AG10803 (cell line): ENCODE data around the gene TSPAN2.

Source experiments
- DNase-seq: peaks from one replicate; pipeline ENCODE4 v3.0.0; 2010; ENCODE audit warnings: low read depth
- H3K4me3 ChIP-seq: 2 replicates; pipeline ENCODE4 v1.5.1; 2011; ENCODE audit warnings: mild to moderate bottlenecking, low read length, control low read depth
- CTCF ChIP-seq: conservative IDR thresholded peaks from 2 replicates; pipeline ENCODE4 v1.5.1; 2011; ENCODE audit warnings: mild to moderate bottlenecking, low read length, control low read depth, inconsistent platforms

Gene TSPAN2

GRCh38 chr1:115046751-115047150 is 42.6 kb downstream of the TSPAN2 start:
- H3K4me3 ChIP-seq: no peak overlapping the region

GRCh38 chr1:115041654-115042053 is 47.6 kb downstream of the TSPAN2 start:
- peak; percentile 44 for TF ChIP-seq CTCF
- no peak for DNase-seq
- no peak overlapping the region for H3K4me3 ChIP-seq

More at GRCh38 chr1:115046751-115047150, 42.6 kb downstream of the TSPAN2 start:
- TF ChIP-seq CTCF: no peak
- DNase-seq: no peak

DNA sequence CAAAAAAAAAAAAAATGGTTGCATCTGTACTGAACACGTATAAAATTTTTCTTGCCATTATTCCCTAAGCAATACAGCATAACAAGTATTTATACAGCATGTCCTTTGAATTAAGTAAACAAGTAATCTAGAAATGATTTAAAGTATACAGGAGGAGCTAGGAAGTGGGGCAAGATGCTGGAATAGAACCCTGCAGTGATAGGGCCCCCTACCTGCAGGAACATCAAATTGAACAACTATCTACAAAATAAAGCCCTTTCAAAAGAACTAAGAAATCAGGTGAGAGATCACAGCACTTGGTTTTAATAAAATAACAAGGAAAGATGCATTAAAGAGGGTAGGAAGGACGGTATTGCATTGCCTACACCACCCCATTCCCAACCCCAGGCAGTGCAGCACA is 48.8 kb downstream of the TSPAN2 start:
- H3K4me3 ChIP-seq: no peak overlapping the region
- DNase-seq: no peak
- TF ChIP-seq CTCF: no peak

DNA sequence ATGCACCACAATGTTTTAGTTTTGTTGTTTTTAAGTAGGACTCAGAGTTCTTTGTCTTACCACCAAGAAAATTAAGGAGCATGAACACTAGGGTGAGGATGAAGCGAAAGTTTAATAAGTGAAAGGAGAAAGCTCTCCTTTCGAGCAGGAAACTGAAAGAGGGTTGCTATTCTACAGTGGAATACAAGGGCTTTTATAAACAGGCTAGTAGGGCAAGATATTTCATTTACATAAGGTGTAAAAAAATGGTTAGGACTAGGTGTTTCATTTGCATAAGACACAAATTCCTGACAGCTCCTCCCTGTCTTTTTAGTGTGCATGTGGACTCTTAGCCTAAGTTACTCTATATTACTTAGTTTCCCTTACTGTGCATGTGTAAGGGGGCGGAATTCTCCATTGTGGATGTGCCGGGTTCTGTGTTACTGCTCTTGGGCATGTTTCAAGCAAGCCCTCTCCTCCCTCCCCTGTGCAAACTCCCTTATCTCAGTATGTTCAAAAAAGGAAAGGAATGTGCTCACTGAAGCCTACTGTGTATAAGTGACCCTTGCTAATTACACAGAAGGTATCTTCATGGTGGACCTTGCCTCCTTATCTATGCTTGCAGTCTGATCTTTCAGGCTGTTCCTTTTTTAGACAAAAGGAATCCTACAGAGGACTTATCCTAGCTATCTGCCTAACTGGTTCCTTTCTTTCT is 52.3 kb downstream of the TSPAN2 start:
- H3K4me3 ChIP-seq: no peak overlapping the region
- no peak for DNase-seq
- TF ChIP-seq CTCF: no peak

DNA sequence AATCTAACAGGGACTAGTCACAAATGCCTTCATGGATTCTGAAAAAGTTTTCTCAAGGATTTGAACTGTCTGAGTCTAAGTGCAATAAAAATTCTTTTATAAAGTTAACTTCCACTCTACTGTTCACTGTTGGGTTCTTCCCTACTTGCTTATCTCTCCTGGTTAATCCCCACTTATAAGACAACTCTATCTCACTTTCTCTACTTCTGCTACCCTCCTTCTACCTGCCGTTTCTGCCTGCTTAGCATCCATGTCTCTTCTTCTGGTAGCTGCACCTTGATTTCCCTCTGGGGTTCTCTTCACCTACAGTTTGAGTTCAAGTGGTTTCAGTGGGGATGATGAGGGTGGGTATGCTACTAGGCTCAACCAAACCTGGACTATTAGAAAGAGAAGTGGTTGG is 53.7 kb downstream of the TSPAN2 start:
- no peak overlapping the region for H3K4me3 ChIP-seq
- TF ChIP-seq CTCF: no peak
- DNase-seq: no peak

DNA sequence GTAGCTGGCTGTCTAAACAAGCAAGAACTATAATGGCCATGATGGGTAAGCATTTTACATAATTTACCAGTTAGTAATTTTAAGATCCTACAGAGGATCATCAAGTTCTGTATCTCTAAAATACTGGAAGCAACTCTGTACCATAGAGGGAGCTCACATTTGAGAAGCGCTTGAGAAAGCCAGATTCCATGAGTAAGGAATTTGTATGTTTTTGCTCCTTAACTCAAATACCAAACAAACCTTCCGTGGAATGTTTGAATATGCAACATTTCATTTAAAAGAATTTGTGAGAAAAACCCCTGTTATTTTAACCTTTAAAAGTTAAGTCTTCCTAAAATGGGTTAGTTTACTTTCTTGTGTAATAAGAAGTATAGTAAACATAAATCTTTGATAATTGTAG is 57.7 kb downstream of the TSPAN2 start:
- no peak overlapping the region for H3K4me3 ChIP-seq
- DNase-seq: no peak
- TF ChIP-seq CTCF: no peak

DNA sequence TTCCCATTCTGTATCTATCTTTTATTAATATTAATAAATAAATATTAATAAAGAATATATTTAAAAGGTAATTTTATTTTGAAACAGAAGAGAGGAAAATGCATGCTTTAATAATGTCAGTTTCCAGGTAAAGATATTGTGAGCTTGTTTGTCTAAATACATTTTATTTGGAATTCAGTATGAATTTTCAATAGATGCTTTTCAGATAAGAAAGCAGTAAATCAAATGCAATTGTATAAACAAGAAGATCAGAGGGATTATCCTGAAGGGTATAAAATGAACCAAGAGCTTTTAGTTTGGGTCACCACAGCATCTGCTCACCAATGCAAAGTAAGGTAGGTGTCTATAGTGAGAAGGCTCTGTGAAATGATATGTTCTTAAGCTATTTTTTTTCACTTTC is 59.8 kb downstream of the TSPAN2 start, which contains the start of gene TSHB:
TSHB (plus strand) TSS at position 301 of the 400 bp plus-strand sequence. CDS start 3,537 bp downstream, outside the sequence.
- DNase-seq: no peak
- no peak for TF ChIP-seq CTCF
- H3K4me3 ChIP-seq: no peak within 1 kb of the TSS
